ENCODE results near the gene KRTAP1-1.
"Not testable (repeated sequence)": the region's sequence is repeated elsewhere in the genome, so short reads cannot be mapped to it uniquely, and the experiment has no call there.

Gene KRTAP1-1

DNA sequence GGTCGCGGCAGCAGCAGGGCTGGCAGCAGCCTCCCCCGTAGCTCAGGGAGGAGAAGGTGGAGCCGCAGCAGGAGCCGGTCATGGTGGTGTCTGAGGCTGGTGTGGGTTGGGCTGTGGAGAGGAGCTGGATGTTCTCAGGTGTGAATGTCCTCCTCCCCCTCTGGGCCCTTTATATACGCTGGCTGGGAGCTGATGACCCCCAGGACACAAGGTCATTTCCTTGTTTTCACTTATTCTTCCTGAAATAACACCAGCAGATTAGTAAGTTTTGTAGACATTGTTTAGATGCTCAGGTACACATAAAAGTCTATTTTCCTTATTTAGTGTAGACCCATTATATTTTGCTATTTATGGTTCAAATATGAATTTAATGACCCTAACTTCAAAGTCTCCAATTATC is 13.9 kb upstream of the KRTAP1-1 start, which contains the start of gene KRTAP2-2:
TSS of gene KRTAP2-2 (minus strand) at position 101 of the 400 bp plus-strand sequence. CDS start at position 82, 19 bp downstream.
- DNase-seq (ENCODE audit: low read depth in 3 of 3): not testable (repeated sequence)

DNA sequence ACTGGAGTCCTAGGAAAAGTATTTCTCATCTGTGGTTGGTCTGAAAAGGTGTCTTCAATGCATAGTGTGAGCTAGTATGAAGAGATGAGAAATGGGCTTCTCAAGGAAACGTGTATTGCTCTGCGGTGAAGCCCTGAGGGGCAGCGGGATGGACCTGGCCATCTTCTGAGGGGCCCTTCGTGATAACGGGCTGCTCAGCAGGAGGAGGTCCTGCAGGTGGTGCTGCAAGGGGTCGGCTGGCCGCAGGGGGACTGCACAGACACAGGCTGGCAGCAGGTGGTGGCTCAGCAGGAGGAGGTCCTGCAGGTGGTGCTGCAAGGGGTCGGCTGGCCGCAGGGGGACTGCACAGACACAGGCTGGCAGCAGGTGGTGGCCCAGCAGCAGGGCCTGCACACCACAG is 13.3 kb upstream of the KRTAP1-1 start:
- not testable (repeated sequence) for DNase-seq (ENCODE audit: low read depth in 3 of 3)

GRCh38 chr17:41054025-41054424 is 12.8 kb upstream of the KRTAP1-1 start:
- DNase-seq (ENCODE audit: low read depth in 3 of 3): no peak

DNA sequence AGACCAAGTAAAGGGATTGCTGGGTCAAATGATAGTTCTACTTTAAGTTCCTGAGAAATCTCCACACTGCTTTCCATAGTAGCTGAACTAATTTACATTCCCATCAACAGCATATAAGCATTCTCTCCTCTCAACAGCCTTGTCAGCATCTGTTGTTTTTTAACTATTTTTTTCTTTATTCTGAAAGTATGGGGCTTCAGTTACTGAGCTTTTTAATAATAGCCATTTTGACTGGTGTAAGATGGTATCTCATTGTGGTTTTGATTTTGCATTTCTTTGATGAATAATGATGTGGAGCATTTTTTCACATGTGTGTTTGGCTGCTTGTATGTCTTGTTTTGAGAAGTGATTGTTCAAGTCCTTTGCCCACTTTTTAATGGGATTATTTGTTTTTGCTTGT is 11.3 kb upstream of the KRTAP1-1 start:
- DNase-seq (ENCODE audit: low read depth in 3 of 3): no peak

GRCh38 chr17:41049110-41049509 is 7.9 kb upstream of the KRTAP1-1 start:
- no peak for DNase-seq (ENCODE audit: low read depth in 3 of 3)

- no peak for DNase-seq (ENCODE audit: low read depth in 3 of 3)
These were observed 7.2 kb upstream of the KRTAP1-1 start for GRCh38 chr17:41048441-41048840.

- DNase-seq (ENCODE audit: low read depth in 3 of 3): not testable (repeated sequence)
These were observed 5.7 kb upstream of the KRTAP1-1 start, which contains the start of gene KRTAP2-1 for GRCh38 chr17:41046735-41047465. TSS of gene KRTAP2-1 (minus strand) at chr17:41047316. CDS start at chr17:41047267, 49 bp downstream.

- no peak for DNase-seq (ENCODE audit: low read depth in 3 of 3)
These were observed 1.7 kb upstream of the KRTAP1-1 start for GRCh38 chr17:41042953-41043352.

DNA sequence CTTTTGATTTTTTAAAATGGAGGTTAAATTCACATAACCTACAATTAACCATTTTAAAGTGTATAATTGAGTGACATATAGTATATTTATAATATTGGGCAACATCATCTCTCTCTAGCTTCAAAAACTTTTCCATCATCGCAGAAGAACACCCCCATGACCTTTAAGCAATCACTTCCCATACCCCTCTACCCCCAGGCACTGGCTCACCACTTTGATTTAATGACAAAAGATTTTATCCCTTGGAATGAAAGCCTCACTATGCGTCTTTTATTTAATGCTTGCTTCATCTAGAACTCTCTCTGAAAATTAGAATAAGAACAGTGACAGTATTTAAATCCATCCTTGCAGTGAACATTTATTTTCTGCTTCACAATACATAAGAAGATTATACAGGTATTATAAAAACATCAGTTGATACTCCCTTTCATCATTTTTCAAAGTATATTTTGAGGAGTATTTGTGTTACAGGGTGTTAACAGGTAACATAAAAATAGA is 3.3 kb downstream of the KRTAP1-1 start:
- DNase-seq (ENCODE audit: low read depth in 3 of 3): no peak

GRCh38 chr17:41034346-41034935 is 6.8 kb downstream of the KRTAP1-1 start, which contains the start of gene KRTAP1-3:
TSS of gene KRTAP1-3 (minus strand) at chr17:41034874. CDS start at chr17:41034821, 53 bp downstream.
- DNase-seq (ENCODE audit: low read depth in 3 of 3): not testable (repeated sequence)

GRCh38 chr17:41029633-41030245 is 11.5 kb downstream of the KRTAP1-1 start, which contains the start of gene KRTAP1-4:
TSS of gene KRTAP1-4 (minus strand) at chr17:41030195. CDS start at chr17:41030078, 117 bp downstream.
- no peak for DNase-seq (ENCODE audit: low read depth in 3 of 3)

DNA sequence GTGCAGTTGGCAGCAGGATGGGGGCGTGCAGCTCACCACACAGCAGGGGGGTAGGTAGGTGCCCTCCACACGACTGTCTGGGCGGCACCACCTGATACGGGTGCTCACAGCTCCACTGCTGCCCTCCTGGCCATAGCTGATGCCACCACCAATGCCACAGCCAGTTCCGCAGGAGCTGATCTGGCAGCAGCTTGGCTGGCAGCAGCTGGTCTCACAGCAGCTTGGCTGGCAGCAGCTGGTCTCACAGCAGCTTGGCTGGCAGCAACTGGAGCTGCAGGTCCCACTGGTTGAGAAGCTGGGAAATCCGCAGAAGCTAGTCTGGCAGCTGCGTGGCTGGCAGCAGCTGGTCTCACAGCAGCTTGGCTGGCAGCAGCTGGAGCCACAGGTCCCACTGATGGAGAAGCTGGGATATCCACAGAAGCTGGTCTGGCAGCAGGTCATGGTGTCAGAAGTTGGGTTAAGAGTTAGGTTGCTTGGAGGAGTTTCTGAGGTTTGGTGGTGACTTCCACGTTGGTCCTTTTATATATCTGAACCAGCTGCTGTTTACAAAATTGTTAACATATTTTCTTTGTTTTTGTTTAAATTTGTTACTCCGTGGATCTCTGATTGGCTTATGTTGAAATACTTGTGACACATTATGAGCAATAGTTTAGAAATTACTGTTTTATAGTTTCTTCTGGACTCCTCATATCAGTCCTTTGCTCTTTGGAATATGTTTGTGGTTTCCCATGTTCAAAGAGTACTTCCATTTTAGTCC is 14.4 kb downstream of the KRTAP1-1 start, which contains the start of gene KRTAP1-5:
TSS of gene KRTAP1-5 (minus strand) at position 494 of the 757 bp plus-strand sequence. CDS start at position 441, 53 bp downstream.
- no peak for DNase-seq (ENCODE audit: low read depth in 3 of 3)

GRCh38 chr17:41024697-41025096 is 16.6 kb downstream of the KRTAP1-1 start:
- no peak for DNase-seq (ENCODE audit: low read depth in 3 of 3)

DNA sequence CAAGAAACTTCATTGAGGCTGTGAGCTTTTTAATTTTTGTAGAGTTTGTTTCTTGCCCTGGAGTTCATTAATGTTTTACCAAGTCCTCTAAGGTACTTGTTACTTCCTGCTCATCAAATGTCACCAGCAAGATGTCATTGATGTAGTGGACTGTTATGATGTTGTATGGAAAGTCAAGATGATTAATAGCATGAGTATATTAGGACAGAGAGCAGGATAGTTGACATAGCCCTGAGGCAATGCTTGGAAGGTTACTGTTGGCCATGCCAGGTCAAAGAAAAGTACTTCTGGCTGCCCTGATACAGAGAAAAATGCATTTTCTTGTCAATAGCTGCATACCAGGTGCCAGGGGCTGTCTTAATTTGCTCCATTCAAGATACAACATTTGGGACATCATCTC is 20.9 kb downstream of the KRTAP1-1 start:
- DNase-seq (ENCODE audit: low read depth in 3 of 3): no peak

- DNase-seq (ENCODE audit: low read depth in 3 of 3): no peak
These were observed 21.8 kb downstream of the KRTAP1-1 start for GRCh38 chr17:41019415-41019814.

DNA sequence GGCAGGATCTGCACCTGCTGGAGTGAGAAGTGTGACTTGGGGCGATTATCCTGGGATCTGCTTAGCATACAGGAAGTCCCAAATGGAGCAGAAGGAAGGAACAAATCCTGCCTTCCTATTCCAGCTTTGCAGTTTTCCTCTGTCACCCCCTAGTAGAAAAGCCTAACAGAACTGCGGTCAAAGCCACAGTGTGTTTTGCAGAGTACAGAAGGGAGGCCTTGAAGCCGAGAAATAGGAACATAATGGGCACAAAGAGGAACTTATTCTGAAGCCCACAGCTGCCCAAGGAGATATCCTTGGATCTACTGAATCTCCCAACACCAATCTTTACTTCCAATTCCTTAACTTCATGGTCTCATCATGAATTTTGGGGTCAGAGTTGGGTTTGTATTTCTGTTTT is 22.7 kb downstream of the KRTAP1-1 start:
- DNase-seq (ENCODE audit: low read depth in 3 of 3): no peak

GRCh38 chr17:41016578-41017215 is 24.6 kb downstream of the KRTAP1-1 start:
- DNase-seq (ENCODE audit: low read depth in 3 of 3): no peak

DNA sequence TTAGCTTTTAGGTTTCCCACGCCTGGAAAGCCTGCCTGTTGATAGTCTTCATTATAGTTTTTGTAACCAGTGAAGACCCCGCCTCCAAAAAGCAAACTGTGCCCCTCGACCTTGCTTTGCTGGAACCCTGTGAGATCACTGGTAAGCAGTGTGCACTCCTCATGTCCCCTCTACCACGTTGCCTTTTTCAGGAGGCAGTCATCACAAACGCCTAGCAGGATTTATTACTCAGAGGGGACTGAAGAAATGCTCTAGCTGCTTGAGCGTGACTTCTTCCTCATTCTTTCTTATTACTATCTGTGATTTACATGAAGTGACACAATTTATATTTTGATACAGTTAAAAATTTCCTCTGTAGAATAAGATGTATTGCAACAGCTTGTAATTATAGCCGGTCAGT is 25.8 kb downstream of the KRTAP1-1 start:
- DNase-seq (ENCODE audit: low read depth in 3 of 3): no peak

GRCh38 chr17:41013606-41014005 is 27.6 kb downstream of the KRTAP1-1 start:
- no peak for DNase-seq (ENCODE audit: low read depth in 3 of 3)

GRCh38 chr17:41013181-41013580 is 28.1 kb downstream of the KRTAP1-1 start:
- no peak for DNase-seq (ENCODE audit: low read depth in 3 of 3)

Measured in stimulated activated CD4-positive, alpha-beta T cell treated with anti-CD3 and anti-CD28 coated beads, TNF-alpha, amount 100 ng/mL, for 4 hours (primary cell).